Ecto neural progenitor cell (in vitro differentiated cells): ENCODE data around the gene VAPB.

Experiments
- DNase-seq: peaks from one replicate; pipeline ENCODE4 v3.0.0-alpha.2; 2018; ENCODE audit warnings: low spot score

VAPB gene

GRCh38 chr20:58436868-58437645 is 48.0 kb downstream of the VAPB start:
- no peak for DNase-seq

DNA sequence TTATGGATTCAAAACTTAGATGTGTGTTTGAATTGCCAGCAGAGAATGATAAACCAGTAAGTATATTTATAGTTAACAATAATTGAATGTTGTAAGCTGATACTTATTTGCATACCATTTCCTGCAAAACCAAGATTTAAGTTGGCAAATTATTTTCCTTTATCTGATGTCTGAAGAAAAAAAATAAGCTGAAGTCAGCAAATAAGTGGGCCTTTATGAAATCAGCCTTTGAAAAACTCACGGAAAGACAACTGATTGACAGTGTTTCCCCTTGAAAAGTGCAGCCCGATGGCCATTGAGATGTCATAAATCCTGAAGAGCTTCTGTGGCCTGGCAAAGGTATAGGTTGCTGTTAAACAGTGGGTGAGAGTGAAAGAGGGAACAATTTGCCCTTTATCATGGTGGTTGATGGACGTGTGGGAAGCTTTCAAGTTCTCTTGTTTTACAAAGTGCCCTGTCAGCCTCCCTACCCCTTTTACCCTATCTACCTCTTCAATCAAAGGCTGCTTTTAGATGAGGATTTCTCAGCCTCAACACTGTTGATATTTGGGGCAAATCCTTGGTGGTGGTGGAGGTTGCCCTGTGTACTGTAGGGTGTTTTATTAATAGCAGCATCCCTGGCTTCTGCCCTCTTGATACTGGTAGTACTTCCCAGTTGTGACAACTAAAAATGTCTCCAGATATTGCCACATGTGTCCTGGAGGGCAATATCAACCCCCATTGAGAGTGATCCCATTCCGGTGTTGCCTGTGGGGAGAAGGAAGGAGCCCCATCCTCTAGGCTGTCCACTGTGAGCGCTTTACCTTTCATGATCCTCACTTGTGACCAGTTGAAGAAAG is 50.2 kb downstream of the VAPB start:
- no peak for DNase-seq

DNA sequence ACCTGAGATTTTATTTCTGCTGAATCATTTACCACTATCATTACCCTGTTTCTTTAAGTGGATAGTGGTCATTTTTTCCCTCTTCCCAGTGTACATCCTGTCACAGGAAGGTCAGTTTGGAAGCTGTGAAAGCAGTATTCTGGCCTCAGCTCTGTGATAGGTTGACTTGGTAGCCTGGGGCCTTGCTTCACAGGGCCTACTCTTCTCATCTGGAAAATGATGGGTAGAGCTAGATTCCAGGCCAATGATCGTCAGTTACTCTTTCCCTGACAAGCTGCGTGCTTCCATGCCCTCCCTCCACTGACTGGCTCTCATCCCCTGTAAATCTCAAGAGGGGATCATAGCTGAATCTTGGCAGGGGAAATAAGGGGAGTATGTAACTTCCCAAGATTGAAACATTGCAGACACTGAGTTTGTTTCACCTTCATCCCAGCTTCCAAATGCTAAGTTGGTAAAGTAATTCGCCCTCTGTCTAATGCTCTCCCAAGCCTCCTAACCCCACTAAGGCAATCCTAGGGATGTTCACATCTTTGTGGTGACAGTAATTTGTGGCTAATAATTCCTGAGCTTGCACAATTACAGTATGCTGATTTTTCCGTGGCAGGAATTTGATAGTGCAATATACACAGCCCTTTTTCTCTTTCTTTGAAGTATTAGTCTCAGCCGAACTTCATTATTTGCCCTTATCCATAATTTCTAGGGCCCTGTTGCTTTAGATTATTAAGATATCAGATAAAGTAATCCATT is 51.2 kb downstream of the VAPB start:
- no peak for DNase-seq

GRCh38 chr20:58441723-58442122 is 52.7 kb downstream of the VAPB start:
- no peak for DNase-seq

DNA sequence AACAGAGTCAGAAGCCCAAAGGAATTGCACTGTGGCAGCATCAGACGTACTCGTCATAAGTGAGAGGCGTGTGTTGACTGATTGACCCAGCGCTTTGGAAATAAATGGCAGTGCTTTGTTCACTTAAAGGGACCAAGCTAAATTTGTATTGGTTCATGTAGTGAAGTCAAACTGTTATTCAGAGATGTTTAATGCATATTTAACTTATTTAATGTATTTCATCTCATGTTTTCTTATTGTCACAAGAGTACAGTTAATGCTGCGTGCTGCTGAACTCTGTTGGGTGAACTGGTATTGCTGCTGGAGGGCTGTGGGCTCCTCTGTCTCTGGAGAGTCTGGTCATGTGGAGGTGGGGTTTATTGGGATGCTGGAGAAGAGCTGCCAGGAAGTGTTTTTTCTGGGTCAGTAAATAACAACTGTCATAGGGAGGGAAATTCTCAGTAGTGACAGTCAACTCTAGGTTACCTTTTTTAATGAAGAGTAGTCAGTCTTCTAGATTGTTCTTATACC is 55.8 kb downstream of the VAPB start:
- no peak for DNase-seq

- no peak for DNase-seq
These were observed 57.4 kb downstream of the VAPB start for GRCh38 chr20:58446264-58446959.

- no peak for DNase-seq
These were observed 57.9 kb downstream of the VAPB start for GRCh38 chr20:58446960-58447265.

DNA sequence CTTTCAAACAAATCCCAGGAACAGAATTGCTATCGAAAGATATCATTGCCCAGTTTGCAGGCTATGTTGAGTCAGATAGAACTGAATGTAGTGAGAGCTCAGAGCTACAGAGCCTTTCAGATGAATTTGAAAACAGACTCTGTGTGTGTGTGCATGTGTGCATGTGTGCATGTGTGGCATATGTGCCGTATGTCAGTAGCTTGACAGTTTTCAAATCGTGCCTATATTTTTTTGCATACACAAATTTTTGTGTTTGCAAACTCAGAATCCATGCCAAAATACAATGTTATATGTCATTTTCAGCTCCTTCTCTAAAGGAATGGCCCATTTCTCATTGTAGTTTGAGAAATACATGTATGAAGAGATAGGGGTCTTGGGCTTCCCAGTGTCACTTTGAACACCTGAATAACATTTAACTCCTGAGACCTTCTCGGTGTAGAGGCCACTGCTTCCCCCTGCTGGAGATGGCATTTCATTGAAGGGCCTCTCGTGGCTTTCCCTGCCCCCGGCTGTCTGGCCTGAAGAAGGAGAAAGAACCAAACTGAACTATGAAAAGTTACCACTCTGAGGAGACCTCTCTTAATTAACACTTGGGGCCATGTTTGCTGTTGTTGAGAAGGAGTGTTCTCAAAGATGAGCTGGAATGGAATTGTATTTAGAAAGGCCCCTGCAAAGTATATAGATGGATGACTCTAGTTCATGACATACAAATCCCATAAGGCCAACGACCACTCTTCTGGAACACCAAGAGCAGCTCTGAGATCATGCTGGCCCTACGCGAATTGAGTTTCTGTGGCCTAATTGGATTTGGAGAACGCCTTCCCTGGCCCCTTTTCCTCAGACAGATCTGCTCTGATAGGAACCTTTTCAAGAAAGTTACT is 58.7 kb downstream of the VAPB start:
- no peak for DNase-seq

GRCh38 chr20:58448958-58449357 is 59.9 kb downstream of the VAPB start:
- DNase-seq = no peak

DNA sequence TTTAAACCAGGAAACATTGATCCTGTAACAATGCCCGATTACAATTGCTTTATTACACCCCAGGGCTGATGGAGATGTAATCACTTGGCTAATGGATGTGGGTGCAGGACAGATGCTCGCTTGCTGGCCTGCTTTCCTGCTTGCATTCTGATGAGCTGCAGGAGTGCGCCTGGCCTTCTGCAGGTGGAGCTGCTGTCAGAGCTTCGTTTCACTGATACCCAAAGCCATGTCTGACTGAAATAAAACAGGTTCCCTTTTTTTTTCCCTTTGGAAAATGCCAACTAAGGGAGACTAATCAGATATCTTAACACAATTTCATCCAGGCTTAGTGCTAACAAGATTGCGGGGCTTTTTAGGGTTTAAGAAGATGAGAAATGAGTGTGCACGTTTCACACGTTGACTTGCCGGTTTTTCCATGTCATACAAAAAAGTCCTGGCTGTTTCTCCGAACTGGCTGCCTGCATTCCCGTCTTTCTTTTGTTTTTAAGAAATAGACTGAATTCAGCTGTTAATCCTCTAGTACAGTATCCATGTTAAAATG is 60.7 kb downstream of the VAPB start:
- DNase-seq = no peak

- DNase-seq = no peak
These were observed 61.2 kb downstream of the VAPB start for GRCh38 chr20:58450254-58450653.

- no peak for DNase-seq
These were observed 63.7 kb downstream of the VAPB start for GRCh38 chr20:58452667-58453255.

GRCh38 chr20:58453391-58453790 is 64.4 kb downstream of the VAPB start:
- no peak for DNase-seq

DNA sequence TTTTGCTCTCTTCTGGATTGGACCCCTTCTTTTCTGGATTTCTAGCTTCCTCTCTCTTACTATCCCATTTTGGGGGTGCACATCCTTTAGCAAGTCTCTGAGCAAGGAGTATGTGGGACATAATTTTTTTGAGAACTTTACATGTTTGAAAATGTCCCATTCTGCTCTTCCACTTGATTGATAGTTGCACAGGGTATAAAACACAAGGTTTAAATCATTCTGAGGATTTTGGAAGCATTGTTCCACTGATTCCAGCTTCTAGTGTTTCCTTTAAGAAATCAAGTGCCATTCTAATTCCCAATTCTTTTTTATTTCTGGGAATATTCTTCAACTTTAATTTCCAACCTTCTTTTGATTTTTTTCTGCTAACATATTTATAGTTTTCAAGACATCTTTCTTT is 65.4 kb downstream of the VAPB start:
- DNase-seq = no peak

DNA sequence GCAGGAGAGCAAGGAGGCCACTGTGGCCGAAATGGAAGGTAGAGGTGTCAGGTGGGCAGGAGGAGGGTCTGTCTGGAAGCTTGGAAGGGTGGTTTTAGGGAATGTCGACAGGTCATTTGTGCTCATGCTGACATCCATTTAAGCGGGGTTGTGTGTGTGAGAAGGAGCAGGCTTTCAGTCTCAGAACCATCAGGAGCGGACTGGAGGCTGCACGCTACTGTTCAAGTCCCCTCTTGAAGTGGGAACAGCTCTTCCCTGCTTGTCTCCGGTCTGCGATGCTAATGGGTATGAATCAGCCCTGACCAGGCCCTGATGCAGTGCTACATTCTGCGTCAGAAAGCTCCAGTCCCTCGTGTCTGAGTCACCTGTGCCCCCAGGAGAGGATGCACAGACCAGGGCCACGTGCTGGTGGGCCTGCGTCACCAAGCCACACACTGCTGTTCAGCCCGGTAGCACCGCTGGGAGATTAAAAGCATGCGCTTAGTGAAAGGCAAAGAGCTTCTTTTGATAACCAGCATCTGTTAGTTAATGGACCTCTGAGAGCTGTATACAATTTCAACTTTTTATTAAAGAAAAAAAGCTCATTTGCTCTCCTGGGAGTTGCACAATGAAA is 68.2 kb downstream of the VAPB start:
- no peak for DNase-seq

DNA sequence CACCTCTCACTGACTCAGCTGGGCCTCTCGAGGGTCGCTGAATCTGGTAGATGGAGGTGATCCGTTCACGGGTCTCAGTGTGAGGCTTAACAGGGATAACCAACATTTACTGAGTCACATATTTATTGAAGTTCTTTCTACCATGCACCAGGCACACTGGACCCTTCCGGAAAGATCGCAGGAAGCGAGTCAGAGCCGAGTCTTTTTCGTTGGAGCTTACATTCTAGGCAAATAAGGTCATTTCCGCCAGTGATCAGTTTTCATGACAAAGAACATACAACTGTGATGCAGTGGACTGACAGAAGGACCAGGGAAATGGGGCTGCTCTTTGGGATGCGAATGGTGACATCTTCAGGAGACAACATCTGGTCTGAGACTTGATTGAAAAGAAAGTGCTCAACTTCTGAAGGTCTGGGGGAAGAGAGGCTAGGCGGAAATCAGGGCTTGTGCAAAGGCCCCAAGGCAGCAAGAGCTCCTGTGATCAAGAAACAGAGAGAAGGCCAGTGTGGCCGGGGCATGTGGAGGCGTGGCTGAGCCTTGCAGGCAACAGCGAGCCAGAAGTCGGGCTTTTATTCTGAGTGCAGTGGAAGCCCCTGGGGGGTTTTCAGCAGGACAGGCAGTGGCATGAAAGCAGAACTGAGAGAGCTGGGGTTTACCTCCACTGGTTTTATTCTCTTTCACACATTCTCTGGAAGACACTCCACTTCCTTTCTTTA is 69.5 kb downstream of the VAPB start:
- DNase-seq = no peak

DNA sequence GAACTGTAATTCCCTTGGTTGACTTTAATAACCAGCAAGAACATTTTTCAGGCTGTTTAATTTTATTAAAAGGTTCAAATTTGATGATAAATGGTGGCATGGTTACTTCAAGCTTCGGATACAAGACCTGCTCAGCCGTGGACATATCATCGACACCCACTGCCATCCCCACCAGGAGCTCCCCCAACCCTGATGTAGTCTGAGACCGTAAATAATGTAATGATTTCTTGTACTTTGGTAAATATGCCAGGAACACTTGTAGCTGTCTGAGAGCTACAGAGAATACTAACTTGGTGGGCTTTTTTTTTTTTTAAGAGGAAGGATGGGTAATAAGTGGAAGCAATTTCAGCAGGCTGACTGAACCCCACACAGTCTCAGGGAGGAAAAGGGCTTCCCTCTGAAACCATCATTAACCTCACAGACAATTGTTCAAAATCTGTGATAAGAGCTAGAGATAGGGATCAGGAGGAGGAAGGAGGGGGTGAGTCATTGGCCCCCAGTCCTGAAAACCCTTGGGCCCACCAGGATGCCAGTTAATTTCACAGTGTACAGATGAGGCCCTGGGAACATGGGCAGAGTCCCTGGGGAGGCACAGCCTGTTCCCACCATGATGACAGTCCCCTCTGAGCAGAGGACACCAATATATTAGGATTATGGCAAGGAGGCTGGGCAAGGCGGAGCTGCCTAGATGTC is 70.2 kb downstream of the VAPB start:
- DNase-seq = no peak

GRCh38 chr20:58461104-58461503 is 72.1 kb downstream of the VAPB start:
- DNase-seq = no peak

DNA sequence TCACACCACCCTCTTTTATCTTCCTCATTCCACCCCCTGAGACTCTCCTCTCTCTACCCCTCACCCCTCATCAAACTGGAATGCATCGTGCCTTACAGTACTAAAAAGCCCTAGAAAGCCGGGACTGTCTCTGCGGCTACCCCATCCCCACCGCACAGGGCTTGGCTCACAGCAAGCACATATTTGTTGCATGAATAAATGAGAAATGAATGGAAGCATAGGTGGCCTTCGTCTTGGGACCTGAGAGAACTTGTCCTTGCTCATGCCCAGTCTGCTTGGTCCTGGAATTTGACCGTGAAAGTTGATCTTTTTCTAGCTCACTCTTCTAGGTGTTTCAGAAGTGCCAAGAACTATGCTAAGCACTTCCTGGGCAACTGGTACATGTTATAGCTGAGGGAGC is 72.9 kb downstream of the VAPB start:
- DNase-seq = no peak
